AG04449 (cell line): Measurements from ENCODE around the gene HCLS1.
"Not testable (repeated sequence)": the region's sequence is repeated elsewhere in the genome, so short reads cannot be mapped to it uniquely, and the experiment has no call there.

ENCODE experiments used
- CTCF ChIA-PET: fragments of 350-600 bp; formaldehyde crosslinking; extraction: SDS; loops from one replicate; lab custom pipeline; 2021; ENCODE audit warnings: antibody characterized with exemption; lab: Yijun Ruan, JAX
- POLR2A ChIA-PET: fragments of 400-600, 350-600 bp; formaldehyde crosslinking; extraction: SDS; loops from one replicate; lab custom pipeline; 2020; ENCODE audit warnings: antibody characterized with exemption, inconsistent platforms; lab: Yijun Ruan, JAX
- DNase-seq: peaks from one replicate; pipeline ENCODE4 v3.0.0-alpha.2; 2010; ENCODE audit warnings: low read depth, low spot score
- H3K4me3 ChIP-seq: 2 replicates; pipeline ENCODE4 v1.5.1; 2011; ENCODE audit warnings: low read depth, mild to moderate bottlenecking, control low read depth, low read length
- TF ChIP-seq, protein P1 (sequence below): IDR thresholded peaks from one replicate; pipeline ENCODE4 v1.5.1; 2011; ENCODE audit warnings: mild to moderate bottlenecking, moderate library complexity, low read length, control low read depth, inconsistent platforms; ENCODE audit not compliant: insufficient read depth; ENCODE audit errors: missing control alignments

HCLS1 gene

DNA sequence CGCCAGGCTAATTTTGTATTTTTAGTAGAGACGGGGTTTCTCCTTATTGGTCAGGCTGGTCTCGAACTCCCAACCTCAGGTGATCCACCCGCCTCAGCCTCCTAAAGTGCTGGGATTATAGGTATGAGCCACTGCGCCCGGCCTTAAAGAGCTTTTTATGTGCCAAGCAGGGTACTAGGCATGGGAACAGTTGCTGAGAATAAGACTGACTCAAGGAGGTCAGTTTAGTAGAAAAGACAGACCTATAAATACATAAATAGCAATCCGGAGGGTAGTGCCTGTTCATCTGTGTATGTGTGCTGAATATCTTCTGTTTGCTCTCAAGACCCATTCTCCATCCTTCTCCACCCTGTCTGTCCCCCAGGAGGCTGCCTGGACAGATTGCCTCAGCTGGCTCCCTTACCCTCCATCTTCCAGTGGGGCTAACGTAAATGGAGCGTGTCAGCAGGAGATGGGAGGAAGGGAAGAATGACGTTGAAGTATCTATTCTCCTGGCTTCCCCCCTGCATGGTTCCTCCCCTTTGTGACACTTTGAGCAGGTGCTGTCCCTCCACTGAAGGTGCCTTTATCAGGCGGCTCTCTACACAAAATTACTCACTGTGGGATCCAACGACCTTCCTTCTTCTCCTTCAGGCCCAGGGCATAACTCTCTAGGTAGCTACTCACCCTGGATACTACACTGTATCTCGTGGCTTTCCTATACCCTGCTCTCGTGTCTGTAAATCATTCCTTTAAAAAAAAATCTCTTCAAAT, 36.4 kb downstream of the HCLS1 start:
- POLR2A ChIA-PET, result no interaction called here
- no peak for DNase-seq
- CTCF ChIA-PET, result no interaction called here
- no peak overlapping the region for H3K4me3 ChIP-seq
- TF ChIP-seq, protein P1, sequence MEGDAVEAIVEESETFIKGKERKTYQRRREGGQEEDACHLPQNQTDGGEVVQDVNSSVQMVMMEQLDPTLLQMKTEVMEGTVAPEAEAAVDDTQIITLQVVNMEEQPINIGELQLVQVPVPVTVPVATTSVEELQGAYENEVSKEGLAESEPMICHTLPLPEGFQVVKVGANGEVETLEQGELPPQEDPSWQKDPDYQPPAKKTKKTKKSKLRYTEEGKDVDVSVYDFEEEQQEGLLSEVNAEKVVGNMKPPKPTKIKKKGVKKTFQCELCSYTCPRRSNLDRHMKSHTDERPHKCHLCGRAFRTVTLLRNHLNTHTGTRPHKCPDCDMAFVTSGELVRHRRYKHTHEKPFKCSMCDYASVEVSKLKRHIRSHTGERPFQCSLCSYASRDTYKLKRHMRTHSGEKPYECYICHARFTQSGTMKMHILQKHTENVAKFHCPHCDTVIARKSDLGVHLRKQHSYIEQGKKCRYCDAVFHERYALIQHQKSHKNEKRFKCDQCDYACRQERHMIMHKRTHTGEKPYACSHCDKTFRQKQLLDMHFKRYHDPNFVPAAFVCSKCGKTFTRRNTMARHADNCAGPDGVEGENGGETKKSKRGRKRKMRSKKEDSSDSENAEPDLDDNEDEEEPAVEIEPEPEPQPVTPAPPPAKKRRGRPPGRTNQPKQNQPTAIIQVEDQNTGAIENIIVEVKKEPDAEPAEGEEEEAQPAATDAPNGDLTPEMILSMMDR, result no peak

DNA sequence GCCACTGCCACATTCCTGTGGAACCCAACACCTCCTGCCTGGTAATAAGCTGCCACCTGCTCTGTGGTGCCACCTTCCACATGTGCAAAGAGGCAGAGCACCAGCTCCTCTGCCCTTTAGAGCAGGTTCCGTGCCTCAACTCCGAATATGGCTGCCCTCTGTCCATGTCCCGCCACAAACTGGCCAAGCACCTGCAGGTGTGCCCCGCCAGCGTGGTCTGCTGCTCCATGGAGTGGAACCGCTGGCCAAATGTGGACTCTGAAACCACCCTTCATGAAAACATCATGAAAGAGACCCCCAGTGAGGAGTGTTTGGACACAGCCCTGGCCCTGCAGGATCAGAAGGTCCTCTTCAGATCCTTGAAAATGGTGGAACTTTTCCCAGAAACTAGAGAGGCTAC, 39.2 kb downstream of the HCLS1 start:
- no peak for DNase-seq
- CTCF ChIA-PET, result no interaction called here
- POLR2A ChIA-PET, result no interaction called here
- no peak overlapping the region for H3K4me3 ChIP-seq
- TF ChIP-seq, protein P1, result no peak

DNA sequence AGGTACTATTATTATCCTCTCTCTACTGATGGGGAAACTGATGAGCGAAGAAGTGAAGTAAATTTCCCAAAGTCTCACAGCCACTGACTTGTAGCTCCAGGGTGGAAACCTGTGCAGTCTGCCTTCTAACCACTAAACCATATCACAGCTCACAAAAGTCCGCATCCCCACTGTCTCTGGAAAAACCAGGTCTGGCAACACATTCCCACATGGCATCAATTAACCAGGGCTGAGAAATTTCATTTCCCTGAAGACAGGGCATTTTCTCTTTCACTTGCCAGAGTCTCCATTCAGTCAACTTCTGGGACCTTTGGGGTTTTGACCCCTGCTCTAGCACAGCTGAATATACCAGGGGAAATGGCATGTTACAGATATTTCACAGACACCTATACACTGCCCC, 41.0 kb downstream of the HCLS1 start:
- no peak for DNase-seq
- no peak overlapping the region for H3K4me3 ChIP-seq
- POLR2A ChIA-PET, result no interaction called here
- TF ChIP-seq, protein P1, result no peak
- CTCF ChIA-PET, result interaction anchor here (0.6 kb wide), 1 partner anchor 73 kb away, joined by 3 read pairs; no protein-coding TSS in a partner anchor

DNA sequence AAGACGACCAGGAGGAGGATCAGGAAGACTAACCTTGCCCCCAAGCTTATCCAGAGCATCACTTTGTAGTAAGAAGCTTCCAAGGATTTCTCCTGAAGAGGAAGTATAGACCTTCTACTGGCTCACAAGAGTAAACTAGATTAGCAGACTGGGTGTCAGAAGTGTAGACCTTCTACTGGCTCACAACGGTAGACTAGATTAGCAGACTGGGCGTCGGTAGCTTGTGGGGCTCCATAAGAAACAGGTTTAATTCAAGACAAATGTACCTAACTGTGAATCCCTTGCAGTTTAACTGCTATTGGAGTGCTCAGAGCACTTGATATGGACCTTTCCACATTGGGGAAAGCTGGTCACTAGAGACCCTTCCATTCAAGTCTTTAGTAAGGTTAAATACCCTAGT, 54.6 kb downstream of the HCLS1 start:
- POLR2A ChIA-PET, result no interaction called here

DNA sequence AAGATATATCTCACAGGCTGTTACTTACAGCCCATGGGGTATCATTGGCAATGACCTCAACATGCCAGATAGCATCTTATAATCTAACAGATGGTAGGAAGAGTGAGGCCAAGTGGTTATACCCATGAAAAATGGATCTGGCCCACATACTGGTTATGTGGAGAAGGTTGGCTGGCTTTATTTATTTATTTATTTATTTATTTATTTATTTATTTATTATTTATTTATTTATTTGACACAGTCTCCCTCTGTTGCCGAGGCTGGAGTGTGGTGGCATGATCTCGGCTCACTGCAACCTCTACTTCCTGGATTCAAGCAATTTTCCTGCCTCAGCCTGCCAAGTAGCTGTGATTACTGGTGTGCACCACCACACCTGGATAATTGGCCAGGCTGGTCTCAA, 55.9 kb downstream of the HCLS1 start:
- CTCF ChIA-PET, result no interaction called here
- DNase-seq, result no peak
- POLR2A ChIA-PET, result no interaction called here
- no peak overlapping the region for H3K4me3 ChIP-seq
- TF ChIP-seq, protein P1, result no peak

More for the DNA sequence above, 54.6 kb downstream of the HCLS1 start:
- no peak overlapping the region for H3K4me3 ChIP-seq
- TF ChIP-seq, protein P1, result no peak
- CTCF ChIA-PET, result no interaction called here
- DNase-seq, result no peak

DNA sequence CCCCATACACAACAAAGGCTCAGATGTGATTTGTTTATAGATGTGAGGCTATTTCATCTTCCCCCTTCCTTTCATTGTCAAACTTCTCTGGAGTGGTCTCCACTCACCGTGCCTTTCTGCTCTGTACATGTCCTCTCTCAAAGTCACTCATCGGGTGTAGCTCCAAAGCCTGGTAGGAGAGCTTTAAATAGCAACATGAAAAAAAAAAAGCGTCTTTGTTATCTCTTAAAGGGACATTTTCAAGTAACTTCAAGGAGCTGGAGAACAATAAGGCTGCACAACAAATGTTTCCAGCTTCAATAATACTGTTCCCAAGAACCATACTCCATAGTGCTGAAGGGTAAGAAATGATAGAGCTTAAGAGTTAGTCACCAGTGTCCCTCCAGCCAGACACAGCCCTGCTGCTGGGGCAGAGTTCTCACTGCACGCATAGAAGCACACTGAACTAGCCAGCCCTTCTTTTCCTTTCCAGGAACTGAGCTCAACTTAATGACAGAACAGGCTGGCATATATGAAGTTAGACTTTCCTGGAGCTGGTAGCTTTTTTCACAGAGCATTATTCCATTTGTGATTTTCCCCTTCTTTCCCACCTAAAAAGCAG, 59.4 kb downstream of the HCLS1 start:
- ChIA-PET POLR2A (no interaction called here), CTCF (no interaction called here)
- DNase-seq, result no peak
- TF ChIP-seq, protein P1, result no peak
- no peak overlapping the region for H3K4me3 ChIP-seq

DNA sequence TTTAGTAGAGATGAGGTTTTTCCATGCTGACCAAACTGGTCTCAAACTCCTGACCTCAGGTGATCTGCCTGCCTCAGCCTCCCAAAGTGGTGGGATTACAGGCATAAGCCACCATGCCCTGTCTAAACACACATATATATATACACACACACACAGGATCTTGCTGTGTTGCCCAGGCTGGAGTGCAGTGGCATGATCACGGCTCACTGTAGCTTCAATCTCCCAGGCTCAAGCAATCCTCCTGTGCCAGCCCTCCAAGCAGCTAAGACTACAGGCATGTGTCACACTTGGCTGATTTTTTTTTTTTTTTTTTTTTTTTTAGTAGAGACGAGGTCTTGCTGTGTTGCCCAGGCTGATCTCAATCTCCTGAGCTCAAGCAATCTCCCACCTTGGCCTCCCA, 60.8 kb downstream of the HCLS1 start:
- DNase-seq, POLR2A ChIA-PET, H3K4me3 ChIP-seq, CTCF ChIA-PET: not testable (repeated sequence)
